Measurements from ENCODE around the gene NENF.

The NENF gene

GRCh38 chr1:212432272-212432660 is 454 bp upstream of the NENF start:
- no peak for DNase-seq

GRCh38 chr1:212433577-212434462 is 1.1 kb downstream of the NENF start:
- no peak for DNase-seq

- DNase-seq = no peak
These were observed 2.3 kb downstream of the NENF start for GRCh38 chr1:212434992-212435391.

- no peak for DNase-seq
These were observed 4.6 kb downstream of the NENF start for GRCh38 chr1:212437179-212437798.

- no peak for DNase-seq
These were observed 6.1 kb downstream of the NENF start for GRCh38 chr1:212438831-212439237.

- DNase-seq = no peak
These were observed 7.7 kb downstream of the NENF start for GRCh38 chr1:212440419-212440818.

- no peak for DNase-seq
These were observed 9.7 kb downstream of the NENF start for GRCh38 chr1:212442408-212442807.

- DNase-seq = no peak
These were observed 13.6 kb downstream of the NENF start for GRCh38 chr1:212446333-212446732.

- no peak for DNase-seq
These were observed 14.8 kb downstream of the NENF start for GRCh38 chr1:212447478-212447877.

- no peak for DNase-seq
These were observed 17.7 kb downstream of the NENF start for GRCh38 chr1:212450331-212450881.

- DNase-seq = no peak
These were observed 18.9 kb downstream of the NENF start for GRCh38 chr1:212451416-212452322.

- DNase-seq = no peak
These were observed 19.8 kb downstream of the NENF start for GRCh38 chr1:212452323-212453155.

- DNase-seq = no peak
These were observed 20.6 kb downstream of the NENF start for GRCh38 chr1:212453156-212453857.

GRCh38 chr1:212454741-212455140 is 22.0 kb downstream of the NENF start:
- DNase-seq = no peak

GRCh38 chr1:212455401-212455800 is 22.7 kb downstream of the NENF start:
- DNase-seq = no peak

GRCh38 chr1:212455803-212456528 is 23.2 kb downstream of the NENF start:
- no peak for DNase-seq

GRCh38 chr1:212457740-212458338 is 25.1 kb downstream of the NENF start:
- DNase-seq = peak; percentile 48

- peak; percentile 9 for DNase-seq
These were observed 26.1 kb downstream of the NENF start for GRCh38 chr1:212458817-212459216.

GRCh38 chr1:212459656-212460055 is 26.9 kb downstream of the NENF start:
- DNase-seq = no peak

- DNase-seq = no peak
These were observed 27.7 kb downstream of the NENF start for GRCh38 chr1:212460376-212460775.

Measured in GF-D8 (cell line).